Spleen (tissue), 11 donors: ENCODE data around the gene ZNF646. TPM values are rescaled to one million over a fixed set of nuclear protein-coding genes. Genes with fewer than 3 reads are reported as not detected.

Experiments
- DNase-seq: peaks from one replicate; pipeline ENCODE4 v3.0.0-alpha.2; 2020
- H3K27ac ChIP-seq, 8 donors: fragments of 200-600 bp; sonication (generic) in 7 of 8; 1 replicate in 4 of 8; 2 replicates in 4 of 8; pipeline versions ENCODE4 v1.5.0 to v1.8.0; 2016 to 2021; ENCODE audit warnings: inconsistent platforms in 4 of 8, mild to moderate bottlenecking in 4 of 8, moderate library complexity in 1 of 8
- H3K27me3 ChIP-seq, 7 donors: fragments of 200-600 bp; sonication (generic) in 6 of 7; replicated peaks in 1 of 7; 1 replicate in 4 of 7; 2 replicates in 3 of 7; pipeline versions ENCODE4 v1.5.0 to v1.8.0; 2016 to 2021; ENCODE audit warnings: inconsistent platforms in 3 of 7, mild to moderate bottlenecking in 1 of 7
- H3K36me3 ChIP-seq, 6 donors: fragments of 200-600 bp; sonication (generic) in 5 of 6; 1 replicate in 4 of 6; 2 replicates in 2 of 6; pipeline versions ENCODE4 v1.5.0 to v1.8.0; 2016 to 2021; ENCODE audit warnings: inconsistent platforms in 2 of 6
- H3K4me1 ChIP-seq, 6 donors: fragments of 200-600 bp; sonication (generic) in 5 of 6; 1 replicate in 3 of 6; 2 replicates in 3 of 6; pipeline versions ENCODE4 v1.5.0 to v1.8.0; 2016 to 2021; ENCODE audit warnings: inconsistent platforms in 3 of 6
- H3K4me3 ChIP-seq, 8 donors: fragments of 200-600 bp; sonication (generic) in 7 of 8; 1 replicate in 4 of 8; 2 replicates in 4 of 8; pipeline versions ENCODE4 v1.5.0 to v1.8.0; 2016 to 2021; ENCODE audit warnings: inconsistent platforms in 4 of 8, mild to moderate bottlenecking in 4 of 8, moderate library complexity in 2 of 8
- H3K9me3 ChIP-seq, 8 donors: fragments of 200-600 bp; sonication (generic) in 7 of 8; 1 replicate in 4 of 8; 2 replicates in 4 of 8; pipeline versions ENCODE4 v1.5.0 to v1.8.0; 2016 to 2021; ENCODE audit warnings: inconsistent platforms in 4 of 8
- POLR2A ChIP-seq, 3 donors: fragments of 450-650 bp; IDR thresholded peaks; one replicate each; pipeline ENCODE4 v1.5.1; 2017; ENCODE audit warnings: antibody characterized with exemption in 3 of 3, mild to moderate bottlenecking in 1 of 3
- POLR2AphosphoS5 ChIP-seq, 3 donors: sonication (generic); formaldehyde crosslinking; IDR thresholded peaks; one replicate each; pipeline ENCODE4 v1.5.1; 2017; ENCODE audit warnings: antibody characterized with exemption in 3 of 3
- WGBS, 5 donors: extraction: QIAGEN DNeasy Blood & Tissue Kit in 3 of 5; methylation state at CpG; one replicate each; pipeline versions ENCODE4 v1.1.5 to v1.1.7; 2013 to 2018; 5-methylcytosine and 5-hydroxymethylcytosine counted together
- intact Hi-C: fragments of 100-400 bp; cut with DNase I; formaldehyde crosslinking; loops from one replicate; pipeline ENCODE4 v1.15.0; 2023; ENCODE audit warnings: low total_unique reads
- polyA plus RNA-seq, 3 donors: library from polyadenylated mRNA; stranded (reverse); fragments of 200-250 nt; gene quantifications; one replicate each; pipeline ENCODE4 v1.2.1, GENCODE V29; 2013
- total RNA-seq, 7 donors: library from RNA; depleted of rRNA in 3 of 7; stranded (reverse); fragments of >200 nt in 3 of 7; fragmentation: NEBNext Ultra II Directional in 4 of 7; extraction: Animal tissue kit (Norgen Biotek cat#: 25700) in 4 of 7; gene quantifications; one replicate each; pipeline versions ENCODE4 v1.1.0 to v1.2.1, GENCODE V29; 2016 to 2021
- TF ChIP-seq, protein P1 (sequence below), 11 experiments: fragments of 200-600 bp in 7 of 11; fragments of 450-650 bp in 4 of 11; sonication (generic) in 4 of 11; IDR thresholded peaks in 8 of 11; conservative IDR thresholded peaks in 3 of 11; 1 replicate in 7 of 11; 2 replicates in 4 of 11; pipeline versions ENCODE4 v1.4.0 to v1.8.0; 2016 to 2021; ENCODE audit warnings: antibody characterized with exemption in 11 of 11, inconsistent platforms in 4 of 11, mild to moderate bottlenecking in 1 of 11
- donor health status: healthy with polysubstance abuse.
- donor health status: DM: no; HTN: no; CAD: no; lungs with moderate emphysema.
- donor health status: DM: no; HTN: no; CAD: no.
- donor health status: Bipolar disorder and iron deficiency.
- donor health status: healthy.
- donor health status: DM: no; HTN: no; CAD: no.
- donor health status: DM: yes; HTN: yes; CAD: no.

ZNF646 gene
- total and polyA plus RNA-seq, 10 donors: 3.2 to 28.4 (median 24.4) TPM

DNA sequence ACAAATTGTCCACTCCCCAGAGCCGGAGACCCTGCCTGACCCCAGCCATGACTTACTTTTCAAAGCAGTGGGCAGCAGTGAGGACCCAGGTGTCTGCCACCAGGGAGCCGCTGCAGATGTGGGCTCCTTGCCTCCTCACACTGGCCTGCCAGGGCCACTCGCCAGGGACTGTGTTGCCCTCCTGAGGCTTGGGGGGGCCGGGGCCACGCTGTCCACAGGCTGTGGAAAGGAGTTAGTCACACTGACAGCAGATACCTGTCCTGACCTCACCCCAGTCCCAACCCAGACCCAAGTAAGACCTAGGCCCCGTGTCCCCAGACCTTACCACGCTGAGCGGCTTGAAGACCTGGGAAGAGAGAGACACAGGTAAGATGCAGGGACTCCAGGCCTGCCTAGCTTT, 13.3 kb downstream of the ZNF646 start:
- H3K27ac ChIP-seq: no peak overlapping the region
- peak in 1 of 3 donors; percentile 21 for TF ChIP-seq POLR2AphosphoS5 (IDR thresholded peaks at IDR 0.05)
- no peak for TF ChIP-seq POLR2A (IDR thresholded peaks at IDR 0.05)
- H3K4me1 ChIP-seq: peaks cover 0 to 16% (median 1%) of the 10 kb centered on the region in 6 donors
- no peak overlapping the region for H3K4me3 ChIP-seq
- H3K36me3 ChIP-seq: peaks cover 0 to 92% (median 38%) of the 10 kb centered on the region in 6 donors
- DNase-seq: peak; percentile 64
- intact Hi-C loops: no loop called here
- 94 to 100% (median 97%) methylated on average over 6 to 8 of the region's 8 CpGs for WGBS, 5 donors
- H3K27me3 ChIP-seq: no peaks in the 10 kb centered on the region
- H3K9me3 ChIP-seq: no peaks in the 10 kb centered on the region

DNA sequence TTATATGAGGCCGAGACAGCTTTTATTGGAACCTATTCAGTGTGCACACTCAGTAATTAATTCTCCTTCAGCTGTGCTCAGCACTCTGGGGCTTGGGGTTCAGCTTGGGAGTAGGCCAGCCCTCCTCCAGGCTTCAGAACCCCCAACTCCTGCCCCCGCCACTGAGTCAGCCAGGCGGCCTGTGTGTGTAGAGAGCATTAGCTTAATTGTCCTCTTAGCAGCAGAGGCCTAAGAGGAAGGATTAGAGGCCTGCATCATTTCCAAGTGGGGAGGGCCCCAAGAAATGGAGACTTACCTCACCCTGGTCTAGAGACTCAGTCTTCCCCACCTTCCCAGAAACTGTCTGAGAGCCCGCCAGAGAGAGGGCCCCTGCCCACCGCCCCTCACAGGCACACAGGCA, 13.7 kb downstream of the ZNF646 start:
- Histone ChIP-seq H3K4me1 (peaks cover 0 to 16% (median 4%) of the 10 kb centered on the region in 6 donors), H3K27ac (no peak overlapping the region), H3K36me3 (peaks cover 0 to 87% (median 36%) of the 10 kb centered on the region in 6 donors), H3K27me3 (no peaks in the 10 kb centered on the region), H3K9me3 (no peaks in the 10 kb centered on the region), H3K4me3 (no peak overlapping the region)
- peak; percentile 34 for DNase-seq
- TF ChIP-seq POLR2A (IDR thresholded peaks at IDR 0.05): no peak
- TF ChIP-seq, protein P1, sequence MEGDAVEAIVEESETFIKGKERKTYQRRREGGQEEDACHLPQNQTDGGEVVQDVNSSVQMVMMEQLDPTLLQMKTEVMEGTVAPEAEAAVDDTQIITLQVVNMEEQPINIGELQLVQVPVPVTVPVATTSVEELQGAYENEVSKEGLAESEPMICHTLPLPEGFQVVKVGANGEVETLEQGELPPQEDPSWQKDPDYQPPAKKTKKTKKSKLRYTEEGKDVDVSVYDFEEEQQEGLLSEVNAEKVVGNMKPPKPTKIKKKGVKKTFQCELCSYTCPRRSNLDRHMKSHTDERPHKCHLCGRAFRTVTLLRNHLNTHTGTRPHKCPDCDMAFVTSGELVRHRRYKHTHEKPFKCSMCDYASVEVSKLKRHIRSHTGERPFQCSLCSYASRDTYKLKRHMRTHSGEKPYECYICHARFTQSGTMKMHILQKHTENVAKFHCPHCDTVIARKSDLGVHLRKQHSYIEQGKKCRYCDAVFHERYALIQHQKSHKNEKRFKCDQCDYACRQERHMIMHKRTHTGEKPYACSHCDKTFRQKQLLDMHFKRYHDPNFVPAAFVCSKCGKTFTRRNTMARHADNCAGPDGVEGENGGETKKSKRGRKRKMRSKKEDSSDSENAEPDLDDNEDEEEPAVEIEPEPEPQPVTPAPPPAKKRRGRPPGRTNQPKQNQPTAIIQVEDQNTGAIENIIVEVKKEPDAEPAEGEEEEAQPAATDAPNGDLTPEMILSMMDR (IDR thresholded peaks at IDR 0.05 in 8 of 11, conservative IDR thresholded peaks at IDR 0.05 in 3 of 11): no peak
- TF ChIP-seq POLR2AphosphoS5 (IDR thresholded peaks at IDR 0.05): no peak
- 87 to 97% (median 92%) methylated on average over 5 of the region's 5 CpGs for whole genome bisulfite sequencing, 5 donors
- intact Hi-C loops: no loop called here

DNA sequence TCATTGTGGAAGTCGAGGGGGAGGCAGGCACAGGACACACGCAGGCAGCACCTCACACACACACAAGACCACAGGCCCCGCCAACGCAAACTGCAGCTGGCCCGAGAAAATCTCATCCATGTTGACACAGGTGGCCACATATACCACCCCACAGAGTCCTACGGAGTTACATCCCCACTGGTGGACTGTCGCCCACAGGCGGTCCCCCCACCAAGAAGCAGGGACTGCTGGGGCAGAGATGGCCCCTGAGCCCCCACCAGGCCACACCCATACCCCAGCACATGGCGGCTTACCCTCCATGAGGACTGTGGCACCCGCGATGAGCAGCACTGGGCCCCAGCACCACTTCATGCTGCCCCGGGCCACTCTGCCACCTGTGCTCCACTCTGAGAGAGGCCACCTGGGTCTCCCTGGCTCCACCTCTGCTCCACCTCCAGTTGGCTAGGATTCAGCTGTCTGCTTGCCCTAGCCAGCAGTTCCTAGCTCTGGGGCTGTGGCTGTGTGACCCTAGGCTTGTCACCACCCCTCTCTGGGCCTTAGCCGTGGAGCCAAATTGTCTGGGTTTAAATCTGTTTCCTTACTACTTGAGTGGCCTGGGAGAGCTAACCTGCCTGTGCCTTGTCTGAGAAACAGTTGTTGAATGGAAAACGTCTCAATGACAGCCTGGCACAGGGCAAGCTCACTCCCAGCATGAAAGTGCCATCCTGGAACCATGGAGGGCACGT, 14.4 kb downstream of the ZNF646 start, which contains the start of gene PRSS53:
Gene PRSS53, minus strand, starts transcription at position 485 of the 725 bp plus-strand sequence. Its CDS starts 134 bp downstream, at position 351.
- Histone ChIP-seq H3K27ac (no peak within 1 kb of the TSS), H3K36me3 (peaks cover 0 to 80% (median 30%) of the 10 kb centered on the region in 6 donors), H3K9me3 (no peaks in the 10 kb centered on the region), H3K27me3 (no peaks in the 10 kb centered on the region), H3K4me1 (peaks cover 5 to 18% (median 11%) of the 10 kb centered on the region in 6 donors), H3K4me3 (no peak within 1 kb of the TSS)
- TF ChIP-seq POLR2A (IDR thresholded peaks at IDR 0.05): no peak
- peak in 1 of 3 donors; percentile 26 for TF ChIP-seq POLR2AphosphoS5 (IDR thresholded peaks at IDR 0.05)
- intact Hi-C loops: no loop called here
- WGBS, 5 donors: 82 to 92% (median 86%) methylated on average over 3 to 15 of the region's 15 CpGs
- peak; percentile 51 for DNase-seq

DNA sequence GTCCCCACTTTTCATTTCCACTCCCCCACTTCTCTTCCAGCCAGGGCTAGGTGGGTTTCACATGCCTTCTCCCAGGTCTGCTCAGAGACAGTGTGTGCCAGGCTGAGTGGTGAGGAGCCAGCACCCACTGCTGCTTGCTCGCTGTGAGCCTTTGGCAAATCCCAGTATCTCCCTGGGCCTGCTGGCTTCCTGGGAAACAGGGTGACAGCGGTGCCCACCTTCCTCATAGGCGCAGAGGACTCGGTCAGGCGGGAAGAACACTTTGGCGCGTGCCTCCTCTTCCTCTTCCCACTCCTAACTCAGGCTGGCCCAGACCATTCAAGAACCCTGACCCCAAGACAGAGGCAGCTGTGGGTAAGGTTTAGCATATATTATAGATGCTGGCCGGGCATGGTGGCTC, 15.0 kb downstream of the ZNF646 start:
- DNase-seq: peak; percentile 55
- Histone ChIP-seq H3K9me3 (no peaks in the 10 kb centered on the region), H3K27me3 (no peaks in the 10 kb centered on the region), H3K36me3 (peaks cover 0 to 74% (median 26%) of the 10 kb centered on the region in 6 donors), H3K4me3 (no peak overlapping the region), H3K27ac (no peak overlapping the region), H3K4me1 (peaks cover 10 to 24% (median 16%) of the 10 kb centered on the region in 6 donors)
- intact Hi-C loops: no loop called here
- 87 to 95% (median 94%) methylated on average over 8 of the region's 8 CpGs for WGBS, 5 donors
- no peak for TF ChIP-seq POLR2AphosphoS5 (IDR thresholded peaks at IDR 0.05)
- TF ChIP-seq, protein P1 (IDR thresholded peaks at IDR 0.05 in 8 of 11, conservative IDR thresholded peaks at IDR 0.05 in 3 of 11): no peak
- TF ChIP-seq POLR2A (IDR thresholded peaks at IDR 0.05): no peak

DNA sequence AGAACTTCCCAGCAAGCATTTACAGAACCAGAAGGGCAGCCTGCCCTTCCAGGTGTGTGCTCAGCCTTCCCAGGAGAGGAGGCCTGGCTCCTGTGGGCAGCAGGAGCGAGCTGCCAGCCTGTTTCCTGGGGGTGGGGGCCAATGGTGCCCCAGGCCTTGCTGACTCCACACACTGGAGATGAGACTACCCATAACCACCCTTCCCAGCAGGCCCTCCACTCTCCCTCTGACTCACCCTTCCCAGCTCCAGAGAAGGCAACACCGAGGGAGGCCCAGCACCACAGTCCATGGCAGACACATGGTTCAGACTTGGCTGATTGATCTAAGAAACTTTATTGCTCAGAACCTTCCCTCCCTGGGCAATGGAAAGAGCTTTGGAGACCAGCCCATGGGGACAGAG, 16.3 kb downstream of the ZNF646 start:
- WGBS, 5 donors: 87 to 95% (median 90%) methylated on average over 1 to 2 of the region's 2 CpGs
- no peaks in the 10 kb centered on the region for H3K9me3 ChIP-seq
- TF ChIP-seq, protein P1 (IDR thresholded peaks at IDR 0.05 in 8 of 11, conservative IDR thresholded peaks at IDR 0.05 in 3 of 11): no peak
- TF ChIP-seq POLR2AphosphoS5 (IDR thresholded peaks at IDR 0.05): peak in 1 of 3 donors; percentile 13
- DNase-seq: peak; percentile 60
- H3K4me1 ChIP-seq: peaks cover 16 to 32% (median 24%) of the 10 kb centered on the region in 6 donors
- H3K27me3 ChIP-seq: no peaks in the 10 kb centered on the region
- peaks cover 0 to 61% (median 18%) of the 10 kb centered on the region in 6 donors for H3K36me3 ChIP-seq
- H3K4me3 ChIP-seq: no peak overlapping the region
- intact Hi-C loops: loop anchor here (10.0 kb wide), 1 partner anchor 106 kb away; the partner anchor contains the start of gene HSD3B7
- no peak overlapping the region for H3K27ac ChIP-seq
